ENCODE data around the gene KNDC1. TPM values are rescaled to one million over a fixed set of nuclear protein-coding genes. Genes with fewer than 3 reads are reported as not detected.

Gene KNDC1
- total RNA-seq, 1 experiment from 2014 or later, result 15.7 TPM

GRCh38 chr10:133129859-133130495 lies 30.0 kb upstream of the KNDC1 start:
- peaks cover 0 to under 1% of the 10 kb centered on the region in 2 experiments; a peak in 1 of 4 replicates for H3K4me1 Mint-ChIP-seq
- Histone ChIP-seq H4K8ac (replicated peaks; ENCODE audit: insufficient read length, low read depth, low read length) (no peak overlapping the region), H3K9me3 (ENCODE audit: control insufficient read depth, low read depth, low read length) (no peaks in the 10 kb centered on the region), H3K18ac (ENCODE audit: insufficient read length, low read depth, low read length) (no peak overlapping the region), H4K91ac (ENCODE audit: insufficient read length, low read depth, low read length) (no peak overlapping the region), H3K56ac (ENCODE audit: insufficient read length, low read depth, low read length) (no peak overlapping the region), H2BK20ac (ENCODE audit: low read depth, low read length, poor library complexity, severe bottlenecking) (no peak overlapping the region), H2BK120ac (ENCODE audit: low read depth, low read length, poor library complexity, severe bottlenecking) (no peak overlapping the region), H2AK5ac (ENCODE audit: insufficient read length, low read length) (no peak overlapping the region), H3K79me1 (ENCODE audit: insufficient read depth, low read depth, low read length, poor library complexity, severe bottlenecking) (no peaks in the 10 kb centered on the region), H2BK5ac (ENCODE audit: insufficient read length, low read length) (no peak overlapping the region), H2BK12ac (ENCODE audit: insufficient read length, low read depth, low read length) (no peak overlapping the region), H3K4me1 (ENCODE audit: insufficient read depth, low read length) (no peaks in the 10 kb centered on the region), H4K5ac (ENCODE audit: insufficient read length, low read depth, low read length) (no peak overlapping the region), H3K79me2 (ENCODE audit: insufficient read depth, low read length) (no peaks in the 10 kb centered on the region), H3K4me2 (ENCODE audit: insufficient read depth, insufficient read length, low read length) (no peak overlapping the region), H3T11ph (ENCODE audit: low read length) (no peak overlapping the region), H3K23ac (ENCODE audit: insufficient read length, low read depth, low read length) (no peak overlapping the region), H3K9ac (ENCODE audit: extremely low read depth, insufficient read length, low read length) (no peak overlapping the region), H2BK15ac (ENCODE audit: low read depth, low read length) (no peak overlapping the region), H3K27ac (ENCODE audit: insufficient read length, low read depth, low read length) (no peak overlapping the region), H4K20me1 (ENCODE audit: control insufficient read depth, insufficient read depth, insufficient read length) (no peaks in the 10 kb centered on the region), H3K27me3 (ENCODE audit: insufficient read depth, low read length) (no peaks in the 10 kb centered on the region), H2AFZ (ENCODE audit: low read length) (no peak overlapping the region), H3K4ac (ENCODE audit: low read depth, low read length) (no peak overlapping the region), H3K23me2 (ENCODE audit: insufficient read length, low read depth, low read length, poor library complexity, severe bottlenecking) (no peaks in the 10 kb centered on the region), H3K14ac (ENCODE audit: insufficient read depth, low read length) (no peak overlapping the region)
- H3K9me3 Mint-ChIP-seq, result peaks cover 0 to 5% of the 10 kb centered on the region in 2 experiments; a peak in 2 of 5 replicates
- no peak overlapping the region for H3K27ac Mint-ChIP-seq
- no peak for DNase-seq
- no peak for TF ChIP-seq CTCF (conservative IDR thresholded peaks at IDR 0.05)
- H3K4me3 Mint-ChIP-seq, result no peak overlapping the region
- H3K36me3 Mint-ChIP-seq (ENCODE audit: insufficient read depth in 1 of 3, low read depth in 3 of 3), result no peaks in the 10 kb centered on the region; a peak in 1 of 7 replicates
- H3K27me3 Mint-ChIP-seq (ENCODE audit: low read depth), result peaks cover 2% of the 10 kb centered on the region
- WGBS (ENCODE audit: extremely low coverage, insufficient read length, low lambda C conversion rate), result no CpG with 5 or more reads among the region's 20 CpGs

Measured in H9 (cell line).